H1 (cell line): ENCODE results near the gene CASR. TPM values are rescaled to one million over a fixed set of nuclear protein-coding genes. Genes with fewer than 3 reads are reported as not detected.

Source experiments
- KDM5A ChIP-seq: fragments of 200-600 bp; IDR thresholded peaks from 2 replicates; pipeline ENCODE4 v1.7.1; 2012; ENCODE audit warnings: mild to moderate bottlenecking, low read length, inconsistent platforms, mixed read lengths
- RAD21 ChIP-seq, 2 experiments: IDR thresholded peaks in 1 of 2; conservative IDR thresholded peaks in 1 of 2; 2 replicates each; pipeline ENCODE4 v1.6.1; 2011; ENCODE audit warnings: low read depth in 2 of 2, low read length in 2 of 2, improper control_type of control experiment in 1 of 2, inconsistent platforms in 1 of 2, mild to moderate bottlenecking in 1 of 2, moderate library complexity in 1 of 2
- SIX5 ChIP-seq: IDR thresholded peaks from 2 replicates; pipeline ENCODE4 v1.6.1; 2011; ENCODE audit warnings: mild to moderate bottlenecking, low read depth, low read length
- SP4 ChIP-seq: IDR thresholded peaks from 2 replicates; pipeline ENCODE4 v1.6.1; 2012; ENCODE audit warnings: low read length, inconsistent platforms
- TCF12 ChIP-seq: IDR thresholded peaks from 2 replicates; pipeline ENCODE4 v1.6.1; 2011; ENCODE audit warnings: low read depth, mild to moderate bottlenecking, low read length
- TEAD4 ChIP-seq: IDR thresholded peaks from 2 replicates; pipeline ENCODE4 v1.6.1; 2012; ENCODE audit warnings: low read depth, low read length, inconsistent platforms, mixed read lengths
- YY1 ChIP-seq: IDR thresholded peaks from 2 replicates; pipeline ENCODE4 v1.6.1; 2011; ENCODE audit warnings: low read depth, mild to moderate bottlenecking, low read length
- polyA plus RNA-seq, 7 experiments: library from polyadenylated mRNA; depleted of rRNA in 3 of 7; stranded (reverse) in 5 of 7; unstranded in 2 of 7; fragments of >200 nt in 5 of 7; fragments of 200-250 nt in 2 of 7; gene quantifications; 1 replicate in 5 of 7; 2 replicates in 1 of 7; 4 replicates in 1 of 7; pipeline versions ENCODE4 v1.2.1 to v1.2.3, GENCODE V29; 2011 to 2013; ENCODE audit warnings: missing spikeins in 2 of 7, mixed read lengths in 2 of 7
- total RNA-seq: library from RNA; stranded (reverse); fragmentation: NEBNext Ultra II Directional; extraction: Animal tissue kit (Norgen Biotek cat#: 25700); gene quantifications from 2 replicates; pipeline ENCODE4 v1.2.1, GENCODE V29; 2021
- TF ChIP-seq, protein P1 (sequence below): fragments of 300-600 bp; sonication (generic); IDR thresholded peaks from 2 replicates; pipeline ENCODE4 v1.7.1; 2012; ENCODE audit warnings: low read length, moderate library complexity, mild to moderate bottlenecking, inconsistent platforms; ENCODE audit not compliant: insufficient replicate concordance

Gene CASR
- total and polyA plus RNA-seq, 2 of the 8 experiments (the other 6 are each of a cell fraction or from before 2014, with no cell fraction given): 0.36 to 0.58 TPM

DNA sequence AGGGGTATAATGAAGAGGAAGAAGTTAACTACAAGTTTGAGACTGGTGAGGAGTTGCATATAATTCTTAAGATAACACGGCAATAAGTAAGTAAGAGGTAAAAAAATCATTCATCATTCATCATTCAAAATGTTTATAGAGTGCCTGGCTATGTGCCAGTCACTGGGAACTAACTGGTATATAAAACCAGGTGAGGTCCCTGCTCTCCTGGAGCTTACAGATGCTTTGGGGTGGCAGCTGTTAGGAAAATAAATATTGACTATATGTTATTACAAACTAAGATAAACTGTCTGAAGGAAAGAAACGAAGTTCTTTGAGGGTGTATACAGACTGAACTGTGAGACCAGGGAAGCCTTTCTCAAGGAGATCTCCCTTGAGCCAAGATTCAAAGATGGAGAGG lies 2.9 kb downstream of the CASR start (continued):
- TF ChIP-seq, protein P1, sequence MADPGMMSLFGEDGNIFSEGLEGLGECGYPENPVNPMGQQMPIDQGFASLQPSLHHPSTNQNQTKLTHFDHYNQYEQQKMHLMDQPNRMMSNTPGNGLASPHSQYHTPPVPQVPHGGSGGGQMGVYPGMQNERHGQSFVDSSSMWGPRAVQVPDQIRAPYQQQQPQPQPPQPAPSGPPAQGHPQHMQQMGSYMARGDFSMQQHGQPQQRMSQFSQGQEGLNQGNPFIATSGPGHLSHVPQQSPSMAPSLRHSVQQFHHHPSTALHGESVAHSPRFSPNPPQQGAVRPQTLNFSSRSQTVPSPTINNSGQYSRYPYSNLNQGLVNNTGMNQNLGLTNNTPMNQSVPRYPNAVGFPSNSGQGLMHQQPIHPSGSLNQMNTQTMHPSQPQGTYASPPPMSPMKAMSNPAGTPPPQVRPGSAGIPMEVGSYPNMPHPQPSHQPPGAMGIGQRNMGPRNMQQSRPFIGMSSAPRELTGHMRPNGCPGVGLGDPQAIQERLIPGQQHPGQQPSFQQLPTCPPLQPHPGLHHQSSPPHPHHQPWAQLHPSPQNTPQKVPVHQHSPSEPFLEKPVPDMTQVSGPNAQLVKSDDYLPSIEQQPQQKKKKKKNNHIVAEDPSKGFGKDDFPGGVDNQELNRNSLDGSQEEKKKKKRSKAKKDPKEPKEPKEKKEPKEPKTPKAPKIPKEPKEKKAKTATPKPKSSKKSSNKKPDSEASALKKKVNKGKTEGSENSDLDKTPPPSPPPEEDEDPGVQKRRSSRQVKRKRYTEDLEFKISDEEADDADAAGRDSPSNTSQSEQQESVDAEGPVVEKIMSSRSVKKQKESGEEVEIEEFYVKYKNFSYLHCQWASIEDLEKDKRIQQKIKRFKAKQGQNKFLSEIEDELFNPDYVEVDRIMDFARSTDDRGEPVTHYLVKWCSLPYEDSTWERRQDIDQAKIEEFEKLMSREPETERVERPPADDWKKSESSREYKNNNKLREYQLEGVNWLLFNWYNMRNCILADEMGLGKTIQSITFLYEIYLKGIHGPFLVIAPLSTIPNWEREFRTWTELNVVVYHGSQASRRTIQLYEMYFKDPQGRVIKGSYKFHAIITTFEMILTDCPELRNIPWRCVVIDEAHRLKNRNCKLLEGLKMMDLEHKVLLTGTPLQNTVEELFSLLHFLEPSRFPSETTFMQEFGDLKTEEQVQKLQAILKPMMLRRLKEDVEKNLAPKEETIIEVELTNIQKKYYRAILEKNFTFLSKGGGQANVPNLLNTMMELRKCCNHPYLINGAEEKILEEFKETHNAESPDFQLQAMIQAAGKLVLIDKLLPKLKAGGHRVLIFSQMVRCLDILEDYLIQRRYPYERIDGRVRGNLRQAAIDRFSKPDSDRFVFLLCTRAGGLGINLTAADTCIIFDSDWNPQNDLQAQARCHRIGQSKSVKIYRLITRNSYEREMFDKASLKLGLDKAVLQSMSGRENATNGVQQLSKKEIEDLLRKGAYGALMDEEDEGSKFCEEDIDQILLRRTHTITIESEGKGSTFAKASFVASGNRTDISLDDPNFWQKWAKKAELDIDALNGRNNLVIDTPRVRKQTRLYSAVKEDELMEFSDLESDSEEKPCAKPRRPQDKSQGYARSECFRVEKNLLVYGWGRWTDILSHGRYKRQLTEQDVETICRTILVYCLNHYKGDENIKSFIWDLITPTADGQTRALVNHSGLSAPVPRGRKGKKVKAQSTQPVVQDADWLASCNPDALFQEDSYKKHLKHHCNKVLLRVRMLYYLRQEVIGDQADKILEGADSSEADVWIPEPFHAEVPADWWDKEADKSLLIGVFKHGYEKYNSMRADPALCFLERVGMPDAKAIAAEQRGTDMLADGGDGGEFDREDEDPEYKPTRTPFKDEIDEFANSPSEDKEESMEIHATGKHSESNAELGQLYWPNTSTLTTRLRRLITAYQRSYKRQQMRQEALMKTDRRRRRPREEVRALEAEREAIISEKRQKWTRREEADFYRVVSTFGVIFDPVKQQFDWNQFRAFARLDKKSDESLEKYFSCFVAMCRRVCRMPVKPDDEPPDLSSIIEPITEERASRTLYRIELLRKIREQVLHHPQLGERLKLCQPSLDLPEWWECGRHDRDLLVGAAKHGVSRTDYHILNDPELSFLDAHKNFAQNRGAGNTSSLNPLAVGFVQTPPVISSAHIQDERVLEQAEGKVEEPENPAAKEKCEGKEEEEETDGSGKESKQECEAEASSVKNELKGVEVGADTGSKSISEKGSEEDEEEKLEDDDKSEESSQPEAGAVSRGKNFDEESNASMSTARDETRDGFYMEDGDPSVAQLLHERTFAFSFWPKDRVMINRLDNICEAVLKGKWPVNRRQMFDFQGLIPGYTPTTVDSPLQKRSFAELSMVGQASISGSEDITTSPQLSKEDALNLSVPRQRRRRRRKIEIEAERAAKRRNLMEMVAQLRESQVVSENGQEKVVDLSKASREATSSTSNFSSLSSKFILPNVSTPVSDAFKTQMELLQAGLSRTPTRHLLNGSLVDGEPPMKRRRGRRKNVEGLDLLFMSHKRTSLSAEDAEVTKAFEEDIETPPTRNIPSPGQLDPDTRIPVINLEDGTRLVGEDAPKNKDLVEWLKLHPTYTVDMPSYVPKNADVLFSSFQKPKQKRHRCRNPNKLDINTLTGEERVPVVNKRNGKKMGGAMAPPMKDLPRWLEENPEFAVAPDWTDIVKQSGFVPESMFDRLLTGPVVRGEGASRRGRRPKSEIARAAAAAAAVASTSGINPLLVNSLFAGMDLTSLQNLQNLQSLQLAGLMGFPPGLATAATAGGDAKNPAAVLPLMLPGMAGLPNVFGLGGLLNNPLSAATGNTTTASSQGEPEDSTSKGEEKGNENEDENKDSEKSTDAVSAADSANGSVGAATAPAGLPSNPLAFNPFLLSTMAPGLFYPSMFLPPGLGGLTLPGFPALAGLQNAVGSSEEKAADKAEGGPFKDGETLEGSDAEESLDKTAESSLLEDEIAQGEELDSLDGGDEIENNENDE: no peak
- no peak for TF ChIP-seq KDM5A
- TF ChIP-seq SP4: no peak
- TF ChIP-seq SIX5: no peak
- TF ChIP-seq YY1: no peak
- TF ChIP-seq TCF12: no peak
- no peak for TF ChIP-seq RAD21 (IDR thresholded peaks at IDR 0.05 in 1 of 2, conservative IDR thresholded peaks at IDR 0.05 in 1 of 2; ENCODE audit: low read depth in 2 of 2, low read length in 2 of 2)
- TF ChIP-seq TEAD4: no peak
- TF ChIP-seq, all 59 proteins: peak for 0
